Measurements from ENCODE around the gene LRRC10B.

DNA sequence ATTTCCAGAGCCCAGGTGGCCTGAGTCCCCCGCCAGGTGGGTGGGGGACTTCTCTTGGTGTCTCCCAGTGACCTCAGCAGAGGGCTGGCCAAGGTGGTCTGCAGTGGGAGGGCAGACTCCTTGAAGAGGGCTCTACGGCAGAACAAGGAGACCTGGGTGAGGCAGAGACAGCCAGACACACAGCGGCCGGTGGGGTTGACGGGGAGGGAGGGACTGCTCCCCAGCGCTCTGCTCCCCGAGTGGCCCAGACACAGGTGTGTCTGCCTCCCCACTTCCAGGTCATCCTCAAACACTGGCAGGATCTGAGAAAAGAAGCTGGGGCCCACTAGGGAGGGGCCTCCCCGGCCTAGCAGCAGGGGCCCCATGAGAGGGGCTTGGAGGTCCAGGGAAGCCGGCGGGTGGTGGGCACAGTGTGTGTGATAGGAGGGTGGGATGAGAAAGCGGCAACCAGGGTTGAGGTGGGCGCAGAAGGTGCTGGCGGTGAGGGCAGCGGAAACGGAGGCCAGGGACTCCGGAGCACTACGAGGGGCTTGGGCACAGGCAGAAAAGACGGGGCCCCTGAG is 42.2 kb downstream of the LRRC10B start:
- TF ChIP-seq EZH2 (IDR thresholded peaks at IDR 0.05; ENCODE audit: insufficient read depth, poor library complexity, severe bottlenecking) (no peak), EZH2phosphoT487 (IDR thresholded peaks at IDR 0.05; ENCODE audit: insufficient read depth, low read depth) (no peak)
